ENCODE results near the gene SCART1.
"Not testable (repeated sequence)": the region's sequence is repeated elsewhere in the genome, so short reads cannot be mapped to it uniquely, and the experiment has no call there.

SCART1 gene

DNA sequence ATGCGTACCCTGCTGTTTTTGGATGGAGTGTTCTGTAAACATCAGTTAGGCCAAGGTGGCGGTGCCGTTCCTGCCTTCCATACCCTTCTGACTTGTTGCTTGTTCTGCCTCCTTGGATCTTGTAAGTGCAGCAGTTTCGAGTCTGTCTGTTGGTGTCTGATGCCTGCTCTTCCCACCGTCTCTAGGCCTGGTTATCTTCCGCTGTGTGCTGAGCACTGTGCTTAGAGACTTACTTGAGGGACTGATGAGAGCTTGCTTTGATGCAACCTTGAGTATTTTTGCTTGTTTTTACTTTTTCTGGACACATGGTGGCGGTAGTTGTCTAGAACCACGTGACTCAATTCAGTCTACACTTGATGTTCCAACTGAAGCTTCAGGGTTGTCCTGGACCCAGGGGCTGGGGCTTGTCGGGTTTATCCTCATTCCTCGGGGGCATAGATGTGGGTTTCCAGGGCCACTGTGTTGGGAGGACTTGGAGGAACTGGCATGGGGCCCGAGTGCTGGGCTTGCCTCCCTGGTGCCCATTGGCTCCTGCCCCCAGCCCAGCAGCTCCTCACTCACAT is 15.0 kb upstream of the SCART1 start:
- no peak for DNase-seq

DNA sequence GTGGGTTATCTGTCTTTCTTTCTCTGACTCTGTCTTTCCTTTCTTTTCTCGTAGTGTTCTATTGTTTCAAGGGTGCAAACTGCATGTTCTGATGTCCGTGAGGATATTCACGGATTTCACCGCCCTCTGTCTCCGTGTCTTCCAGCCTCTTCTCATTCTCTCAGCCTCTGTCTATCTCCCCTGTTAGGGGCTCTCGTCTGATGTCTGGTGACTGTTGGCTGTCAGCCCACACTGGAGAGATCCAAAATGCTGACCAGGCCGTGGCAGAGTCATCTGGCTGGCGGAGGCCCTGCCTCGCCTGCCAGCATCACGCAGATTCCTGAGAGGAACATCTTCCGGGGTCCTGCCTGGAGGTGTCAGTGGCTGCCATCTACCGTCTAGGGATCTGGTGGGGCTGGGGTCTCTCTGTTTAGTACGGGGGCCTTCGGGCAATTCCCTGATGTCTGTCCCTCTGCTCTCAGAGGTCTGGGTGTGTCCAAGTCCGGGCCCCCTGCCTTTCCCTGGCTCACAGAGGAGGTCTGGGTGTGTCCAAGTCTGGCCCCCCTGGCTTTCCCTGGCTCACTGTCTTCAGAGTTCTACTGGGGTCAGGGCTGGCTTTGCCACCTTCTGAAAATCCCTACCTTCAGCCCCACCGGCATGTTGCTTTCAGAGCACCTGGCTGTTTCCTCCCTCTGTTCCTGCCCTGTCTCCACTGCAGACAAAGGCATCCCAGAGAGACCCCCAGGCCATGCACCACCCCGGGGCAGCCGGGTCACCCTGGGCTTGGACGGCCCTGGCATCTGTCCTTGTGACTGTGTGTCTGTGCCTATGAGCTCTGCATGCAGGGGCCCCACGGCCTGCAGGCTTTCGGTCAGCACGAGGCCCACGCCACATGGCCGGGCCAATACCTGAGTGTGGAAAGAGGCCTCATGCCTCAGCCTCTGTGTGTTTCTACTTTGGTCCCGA is 14.0 kb upstream of the SCART1 start:
- no peak for DNase-seq

DNA sequence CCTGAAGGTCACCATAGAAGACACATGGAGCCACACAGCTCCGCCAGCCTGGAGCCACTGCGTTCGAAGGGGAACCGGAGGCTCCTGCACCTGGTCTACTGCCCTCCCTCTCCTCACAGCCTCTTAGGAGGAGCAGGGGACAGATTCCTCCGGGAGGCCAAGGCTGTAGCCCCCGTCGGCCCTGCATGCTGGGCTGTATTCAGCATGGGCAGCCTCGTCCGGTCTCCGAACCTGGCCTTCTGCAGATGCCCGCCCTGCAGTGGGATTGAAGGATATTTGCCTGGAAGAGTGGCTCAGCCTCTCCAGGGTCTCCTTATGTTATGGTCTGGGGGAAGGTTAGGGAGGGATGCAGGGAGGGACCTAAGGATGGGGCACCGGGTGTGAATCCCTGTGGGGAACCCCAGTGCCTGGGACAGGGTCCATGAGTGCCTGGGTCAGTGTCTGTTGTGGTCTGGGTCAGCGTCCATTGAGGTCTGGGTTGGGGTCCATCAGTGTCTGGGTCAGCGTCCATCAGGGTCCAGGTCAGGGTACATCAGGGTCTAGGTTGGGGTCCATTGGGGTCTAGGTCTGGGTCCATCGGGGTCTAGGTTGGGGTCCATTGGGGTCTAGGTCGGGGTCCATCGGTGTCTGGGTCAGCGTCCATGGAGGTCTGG is 13.0 kb upstream of the SCART1 start:
- DNase-seq: no peak

DNA sequence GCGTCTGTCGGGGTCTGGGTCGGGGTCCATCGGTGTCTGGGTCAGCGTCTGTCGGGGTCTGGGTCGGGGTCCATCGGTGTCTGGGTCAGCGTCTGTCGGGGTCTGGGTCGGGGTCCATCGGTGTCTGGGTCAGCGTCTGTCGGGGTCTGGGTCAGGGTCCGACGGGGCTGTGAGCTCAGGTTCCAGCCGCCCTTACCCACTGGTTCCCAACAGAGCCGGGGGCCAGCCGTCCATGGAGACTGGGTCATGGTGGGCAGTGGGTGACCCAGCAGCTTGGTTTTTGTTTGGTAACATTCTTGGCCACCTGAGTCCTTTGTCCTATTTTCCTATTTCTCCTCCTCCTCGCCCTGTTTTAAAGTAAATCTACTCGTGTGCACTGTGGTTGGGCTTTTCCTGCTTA is 12.4 kb upstream of the SCART1 start:
- DNase-seq: not testable (repeated sequence)

DNA sequence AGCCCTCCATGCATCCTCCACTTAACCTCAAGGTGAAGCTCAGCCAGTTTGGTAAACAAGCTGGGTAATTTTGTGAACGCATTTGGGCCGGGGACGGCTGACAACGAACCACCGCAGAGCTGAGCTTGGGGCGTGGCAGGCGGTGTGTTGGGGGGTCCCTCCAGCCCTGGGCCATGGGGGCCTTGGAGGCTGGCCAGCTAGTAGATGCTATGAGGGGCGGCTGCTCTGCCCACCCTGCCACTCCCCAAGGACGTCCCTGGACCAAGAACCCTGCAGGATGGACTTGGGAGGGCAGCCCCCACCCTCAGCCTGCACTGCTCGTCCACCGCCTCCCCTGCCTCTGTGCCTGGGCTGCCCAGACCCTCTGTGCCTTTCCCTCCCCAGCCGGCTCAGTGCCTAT is 12.0 kb upstream of the SCART1 start:
- no peak for DNase-seq

DNA sequence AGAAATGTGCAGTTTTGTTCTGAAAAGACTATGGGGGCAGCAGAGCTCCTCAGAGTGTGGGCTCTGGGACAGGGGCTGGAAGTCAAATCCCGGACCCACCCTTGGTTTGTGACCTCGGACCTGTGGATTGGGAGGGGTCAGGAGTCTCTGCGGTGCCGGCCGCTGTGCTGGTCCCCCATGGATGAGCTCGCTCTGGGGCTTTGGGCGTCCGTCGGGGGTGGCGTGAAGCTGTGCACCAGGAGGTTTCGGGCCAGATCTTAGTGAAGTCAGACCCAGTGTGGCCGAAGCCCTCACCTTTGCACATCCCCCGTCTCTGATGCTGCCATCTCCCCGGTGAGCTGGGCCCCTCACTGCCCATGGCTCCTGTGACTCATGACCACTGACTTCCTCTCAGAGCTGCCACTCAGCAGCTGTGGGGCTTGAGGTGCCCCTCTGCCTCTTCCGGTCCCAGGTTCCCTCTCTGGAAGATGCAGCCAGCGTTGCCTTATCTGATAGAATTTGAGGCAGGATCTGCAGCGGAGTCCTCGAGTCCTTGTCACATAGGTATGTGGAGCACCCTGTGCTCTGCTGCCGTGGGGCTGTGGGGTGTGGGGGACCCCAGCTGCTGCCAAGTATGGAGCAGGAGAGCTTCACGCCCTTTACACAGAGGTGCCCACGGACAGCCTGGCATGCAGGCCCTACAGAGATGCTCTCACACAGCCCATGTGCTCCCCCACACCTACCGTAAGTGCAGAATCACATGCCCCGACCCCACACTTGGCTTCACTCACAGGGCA is 11.4 kb upstream of the SCART1 start:
- DNase-seq: no peak

DNA sequence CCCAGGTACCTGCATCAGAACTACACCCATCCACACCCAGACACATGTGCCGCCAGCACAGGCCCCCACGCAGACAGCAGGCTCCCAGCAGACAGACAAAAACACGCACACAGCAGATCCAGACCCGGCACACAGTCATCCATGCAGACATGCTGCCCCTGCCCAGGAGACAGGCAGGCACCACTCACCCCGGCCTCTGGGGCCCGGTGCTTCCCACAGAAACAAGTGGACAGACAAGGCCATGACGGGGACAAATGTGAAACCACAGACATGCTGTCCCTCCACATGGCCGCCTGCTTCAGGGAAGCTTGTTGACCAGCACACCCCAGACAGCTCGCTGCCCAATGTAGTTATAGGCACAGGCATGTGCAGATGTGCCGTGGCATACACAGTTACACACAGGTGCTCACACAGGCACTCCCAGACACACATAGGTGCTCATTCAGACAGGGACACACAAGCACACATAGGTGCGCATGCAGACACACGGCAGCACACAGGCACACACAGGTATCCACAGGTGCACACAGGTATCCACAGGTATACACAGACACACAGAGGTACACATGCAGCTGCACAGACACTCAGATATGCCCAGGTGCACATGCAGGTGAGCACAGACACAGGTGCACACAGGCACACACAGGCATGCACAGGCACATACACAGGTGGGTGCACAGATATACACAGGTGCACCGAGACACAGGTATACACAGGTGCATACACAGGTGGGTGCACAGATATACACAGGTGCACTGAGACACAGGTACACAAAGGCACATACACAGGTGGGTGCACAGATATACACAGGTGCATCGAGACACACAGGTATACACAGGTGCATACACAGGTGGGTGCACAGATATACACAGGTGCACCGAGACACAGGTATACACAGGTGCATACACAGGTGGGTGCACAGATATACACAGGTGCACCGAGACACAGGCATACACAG is 10.5 kb upstream of the SCART1 start:
- no peak for DNase-seq

DNA sequence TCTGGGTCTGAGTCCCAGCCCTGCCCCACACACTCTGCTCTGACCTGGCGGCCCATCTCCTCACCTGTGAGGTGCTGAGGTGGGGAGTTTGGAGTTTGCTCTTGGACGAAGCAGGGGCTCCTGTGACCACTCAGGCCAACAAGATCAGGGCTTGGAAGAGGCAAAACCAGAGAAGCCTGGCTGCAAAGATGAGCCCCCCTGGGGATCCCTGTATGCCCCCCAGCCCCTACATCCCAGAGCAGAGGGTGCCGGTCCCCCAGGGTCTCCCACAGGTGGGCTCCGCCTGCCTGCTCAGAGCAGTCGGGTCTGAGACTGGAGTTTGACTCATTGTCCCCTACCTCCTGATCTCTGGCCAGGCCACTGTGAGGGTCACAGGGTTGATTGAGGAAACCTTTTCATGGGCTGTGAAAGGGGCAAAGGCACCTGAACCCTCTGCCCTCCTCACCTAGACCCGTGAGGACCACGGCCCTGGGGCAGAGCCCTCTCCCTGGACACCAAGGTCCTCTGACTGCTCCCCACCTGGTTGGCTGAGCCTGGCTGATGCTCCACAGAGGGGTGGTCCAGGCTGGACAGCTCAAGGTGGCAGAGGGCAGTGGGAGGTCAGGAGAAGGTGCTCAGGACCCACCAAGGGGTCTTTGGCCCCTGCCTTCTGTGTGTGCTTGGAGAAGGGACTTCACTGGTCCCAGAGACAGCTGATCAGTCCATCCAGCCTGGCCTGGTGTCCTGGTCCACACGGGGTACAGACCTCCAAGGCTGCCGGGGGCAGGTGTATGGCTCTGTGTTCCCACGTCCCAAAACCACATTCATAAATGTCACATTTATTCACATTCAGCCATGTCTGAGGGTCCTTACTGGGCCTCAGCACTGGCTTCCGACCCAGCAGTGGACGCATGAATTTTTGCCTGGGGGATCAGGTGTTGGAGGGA is 9.1 kb upstream of the SCART1 start:
- no peak for DNase-seq

DNA sequence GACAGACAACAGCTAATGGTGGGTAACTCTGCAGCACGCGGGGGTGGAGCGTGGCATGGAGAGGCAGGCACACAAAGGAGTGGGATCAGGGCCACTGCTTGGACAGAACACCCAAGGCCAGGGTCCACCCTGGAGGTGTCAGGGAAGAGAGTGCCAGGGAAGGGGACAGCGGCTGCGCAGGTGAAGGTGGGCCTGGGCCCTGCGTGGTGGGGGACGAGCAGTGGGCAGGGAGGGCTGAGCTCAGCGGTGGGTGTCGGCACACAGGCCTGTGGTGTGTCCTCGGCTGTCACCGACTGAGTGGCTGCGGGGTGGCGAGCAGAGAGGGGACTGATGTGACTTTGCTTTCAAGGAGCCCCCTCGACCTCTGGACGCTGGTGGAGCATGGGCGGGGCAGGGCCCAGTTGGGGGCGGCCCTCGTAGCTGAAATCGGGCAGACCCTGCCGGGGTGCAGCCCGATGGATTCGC is 8.4 kb upstream of the SCART1 start:
- DNase-seq: no peak

DNA sequence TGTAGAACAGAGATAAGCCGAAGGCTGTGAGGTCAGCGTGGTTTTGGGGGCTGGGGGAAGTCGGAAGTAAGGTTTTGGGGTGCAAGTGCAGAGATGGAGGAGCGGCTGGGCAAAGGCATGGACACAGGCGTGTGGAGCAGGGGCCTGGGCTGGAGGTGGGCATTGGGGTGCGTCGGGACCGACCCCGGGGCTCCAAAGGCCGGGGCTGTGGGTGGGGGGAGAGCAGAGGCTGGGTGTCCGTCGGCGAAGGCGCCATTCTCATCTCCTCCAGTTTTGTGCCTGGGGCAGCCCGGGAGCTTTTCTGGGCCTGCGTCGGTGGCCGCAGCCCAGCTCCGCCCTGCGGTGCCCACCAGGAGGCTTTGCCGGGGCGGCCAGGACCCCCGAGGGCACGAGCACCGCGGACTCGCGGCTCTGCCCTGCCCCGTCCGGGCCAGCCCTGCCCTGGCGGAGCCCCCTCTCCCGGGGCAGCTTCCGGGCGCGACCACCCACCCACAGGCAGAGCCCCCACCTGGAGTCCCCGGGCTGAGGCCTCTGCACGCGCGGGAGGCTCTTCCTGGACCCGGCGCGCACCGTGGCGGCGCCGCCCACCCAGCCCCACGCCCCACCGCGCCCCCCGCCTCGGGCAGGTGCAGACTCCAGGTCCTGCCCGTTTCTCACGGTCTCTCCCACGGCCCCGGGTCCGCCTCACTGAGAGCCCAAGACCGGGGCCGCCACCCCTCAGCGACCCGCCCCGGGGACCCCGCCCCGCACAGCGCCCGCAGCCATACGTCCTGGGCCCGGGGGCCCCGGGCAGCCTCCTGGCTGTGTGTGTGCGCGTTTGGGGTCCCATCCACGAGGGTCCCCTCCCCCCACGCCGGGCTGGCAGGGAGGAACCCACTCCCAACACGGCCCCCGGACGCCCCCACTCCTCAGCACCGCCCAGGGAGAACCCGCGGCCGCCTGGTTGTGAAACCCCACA is 7.7 kb upstream of the SCART1 start:
- no peak for DNase-seq

DNA sequence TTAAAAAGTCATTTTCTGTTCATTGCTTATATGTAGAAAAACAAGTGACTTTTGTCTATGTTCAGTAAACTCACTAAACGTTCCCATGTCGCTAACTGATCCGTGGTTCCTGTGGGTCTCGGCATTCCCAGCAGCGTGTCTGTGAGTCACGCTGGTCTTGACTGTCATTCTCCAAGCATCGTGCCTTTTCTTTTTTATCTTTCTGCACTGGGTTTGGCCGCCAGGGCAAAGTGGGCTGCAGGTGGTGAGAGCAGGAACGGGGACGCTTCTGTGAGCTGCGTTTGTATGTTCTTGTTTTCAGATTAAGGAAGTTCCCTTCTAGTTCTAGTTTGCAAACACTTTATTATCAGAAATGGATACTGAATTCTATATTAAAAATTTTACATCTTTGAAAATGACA is 6.8 kb upstream of the SCART1 start:
- DNase-seq: no peak

DNA sequence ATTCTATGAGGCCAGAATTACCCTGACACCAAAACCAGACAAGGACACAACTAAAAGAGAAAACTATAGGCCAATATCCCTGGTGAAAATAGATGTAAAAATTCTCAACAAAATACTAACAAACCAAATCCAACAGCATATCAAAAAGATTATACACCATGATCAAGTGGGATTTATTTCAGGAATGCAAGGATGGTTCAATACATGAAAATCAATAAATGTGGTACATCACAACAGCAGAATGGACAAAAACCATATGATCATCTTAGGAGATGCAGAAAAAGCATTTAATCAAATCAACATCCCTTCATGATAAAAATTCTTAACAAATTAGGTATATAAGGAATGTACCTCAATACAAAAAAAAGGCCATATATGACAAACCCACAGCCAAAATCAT is 5.6 kb upstream of the SCART1 start:
- no peak for DNase-seq

DNA sequence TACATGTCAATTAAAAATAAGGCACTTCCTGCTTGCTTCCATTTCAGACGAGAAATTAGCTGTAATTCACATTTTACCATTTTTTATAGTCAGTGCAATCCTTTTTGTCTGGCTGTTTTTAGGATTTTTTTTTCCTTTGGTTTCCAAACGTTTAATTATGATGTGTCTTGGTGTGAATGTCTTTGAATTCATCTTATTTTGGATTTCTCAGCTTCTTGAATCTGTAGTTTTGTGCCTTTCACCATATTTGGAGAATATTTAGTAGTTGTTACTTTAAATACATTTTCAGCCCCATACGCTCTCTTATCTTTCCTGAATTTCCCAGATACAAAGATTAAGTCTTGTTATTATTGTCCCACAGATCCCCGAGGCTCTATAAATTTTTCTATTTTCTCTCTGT is 2.4 kb upstream of the SCART1 start:
- DNase-seq: no peak

DNA sequence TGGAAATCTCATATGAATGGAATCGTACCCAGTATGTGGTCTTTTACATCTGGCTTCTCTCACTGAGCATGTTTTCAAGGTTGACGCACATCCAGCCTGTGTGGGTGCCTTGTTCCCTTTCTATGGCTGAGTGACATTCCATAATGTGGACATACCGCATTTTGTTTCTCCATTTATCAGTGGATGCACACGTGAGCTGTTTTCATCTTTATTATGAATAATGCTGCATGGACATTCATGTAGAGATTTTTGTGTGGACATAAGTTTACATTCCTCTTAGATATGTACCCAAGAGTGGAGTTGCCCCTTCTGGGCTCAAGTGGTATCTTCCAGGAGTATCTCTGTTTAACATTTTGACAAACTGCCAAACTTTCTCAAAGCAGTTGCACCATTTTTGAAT is 1.3 kb upstream of the SCART1 start:
- no peak for DNase-seq

DNA sequence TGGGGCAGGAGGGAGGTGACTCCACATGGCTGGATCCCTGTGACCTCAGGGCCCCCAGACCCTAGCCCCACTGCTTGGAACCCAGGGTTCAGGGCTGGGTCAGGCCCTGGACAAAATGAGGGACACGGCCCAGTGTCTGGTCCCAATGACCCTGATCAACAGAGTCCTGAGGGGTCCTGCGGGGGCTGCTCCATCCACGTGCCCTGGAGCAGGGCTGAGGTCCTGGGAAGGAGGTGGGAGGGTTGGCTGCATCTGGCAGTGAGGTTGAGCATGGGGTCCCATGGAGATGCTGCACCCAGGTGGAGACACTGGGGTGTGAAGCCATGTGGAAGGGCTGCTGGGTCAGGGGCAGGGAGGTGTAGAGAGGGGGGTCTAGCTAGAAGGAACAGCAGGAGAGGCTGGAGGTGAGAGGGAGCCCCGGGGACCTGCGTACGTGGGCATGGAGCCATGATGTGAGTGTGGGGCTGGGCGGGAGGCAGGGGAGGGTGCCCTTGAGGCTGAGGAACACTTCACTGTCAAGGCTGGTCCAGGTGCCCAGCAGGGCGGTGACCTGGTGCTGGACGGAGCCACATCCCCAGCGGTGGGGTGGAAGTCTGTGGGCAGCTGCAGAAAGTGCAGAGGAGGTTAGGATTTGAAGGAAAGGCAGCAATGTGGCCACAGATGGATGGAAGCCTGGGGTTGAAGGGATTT is 604 bp downstream of the SCART1 start:
- DNase-seq: no peak

DNA sequence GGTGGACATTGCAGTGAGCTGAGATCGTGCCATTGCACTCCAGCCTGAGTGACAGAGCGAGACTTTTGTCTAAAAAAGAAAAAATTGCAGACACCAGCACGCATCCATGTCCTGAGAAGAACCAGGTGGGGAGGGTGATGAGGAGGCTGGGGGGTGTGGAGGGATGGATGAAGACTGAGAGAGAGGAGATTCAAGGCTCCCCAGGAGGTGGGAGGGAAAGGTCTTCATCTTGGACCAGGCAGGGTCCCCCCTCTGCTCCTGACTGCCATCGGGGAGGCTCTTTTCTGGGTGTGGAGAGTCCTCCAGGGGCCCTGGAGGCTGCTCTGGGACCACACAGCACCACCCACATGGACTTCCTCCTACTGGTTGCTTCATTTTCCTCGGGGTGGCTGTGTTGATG is 1.5 kb downstream of the SCART1 start:
- no peak for DNase-seq

DNA sequence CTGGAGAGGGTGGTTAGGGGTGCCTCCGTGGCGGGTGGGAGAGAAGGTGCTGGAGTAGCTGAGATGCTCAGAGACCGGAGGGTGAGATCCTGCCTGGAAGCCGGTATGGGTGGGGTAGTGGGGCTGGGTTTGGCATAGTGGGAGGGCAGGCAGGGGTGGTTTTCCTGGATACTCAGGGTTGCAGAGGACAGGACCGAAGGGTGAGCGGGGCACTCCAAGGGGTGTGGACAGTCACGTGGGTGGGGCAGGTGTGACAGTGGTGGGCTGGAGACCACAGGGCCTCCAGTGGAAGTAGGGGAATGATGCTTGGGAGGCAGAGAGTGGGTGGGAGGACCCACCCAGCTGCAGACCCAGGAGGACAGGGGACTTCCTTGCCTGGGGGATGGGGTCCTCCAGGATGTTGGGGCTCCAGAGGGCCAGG is 1.9 kb downstream of the SCART1 start:
- no peak for DNase-seq

DNA sequence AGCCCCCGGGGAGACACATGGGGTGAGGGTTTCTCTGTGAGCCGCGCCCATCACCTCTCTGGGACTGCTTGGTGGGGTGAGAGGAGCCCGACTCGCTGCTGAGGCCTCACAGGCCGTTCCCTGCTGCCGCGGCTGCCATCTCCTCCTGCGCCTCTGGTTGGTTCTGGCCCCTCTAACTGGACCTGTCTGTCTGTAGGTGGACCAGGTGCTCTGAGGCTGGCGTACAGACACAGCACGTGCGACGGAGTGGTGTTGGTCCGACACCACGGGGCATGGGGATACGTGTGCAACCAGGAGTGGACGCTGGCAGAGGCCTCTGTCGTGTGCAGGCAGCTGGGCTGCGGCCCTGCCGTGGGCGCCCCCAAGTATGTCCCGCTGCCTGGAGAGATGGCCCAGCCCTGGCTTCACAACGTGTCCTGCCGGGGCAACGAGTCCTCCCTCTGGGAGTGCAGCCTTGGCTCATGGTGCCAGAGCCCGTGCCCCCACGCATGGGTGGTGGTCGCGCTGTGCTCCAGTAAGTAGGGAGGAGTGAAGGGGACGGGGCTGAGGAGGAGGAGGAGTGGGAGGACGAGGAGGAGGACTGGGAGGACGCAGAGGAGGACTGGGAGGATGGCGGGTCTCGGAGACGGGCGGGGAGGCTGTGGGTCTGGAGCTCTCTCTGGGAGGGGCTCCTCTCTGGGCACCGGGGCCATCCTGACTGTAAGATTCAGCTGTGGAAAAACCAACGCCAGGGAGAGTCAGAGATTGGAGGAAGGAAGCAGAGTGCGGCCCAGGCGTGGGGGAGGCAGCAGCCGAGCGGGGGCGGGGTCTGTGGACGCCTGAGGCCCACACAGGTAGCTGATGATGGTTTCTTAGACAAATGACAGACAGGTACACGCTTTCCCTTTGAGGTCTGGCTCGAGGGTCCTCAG is 2.6 kb downstream of the SCART1 start:
- DNase-seq: no peak

Measured in NCI-H2081 (cell line).